ENCODE results near the gene SYCP2L.

- no peak for TF ChIP-seq CTCF (IDR thresholded peaks at IDR 0.05)
- TF ChIP-seq POLR2AphosphoS5 (IDR thresholded peaks at IDR 0.05) = no peak
- TF ChIP-seq POLR2A (IDR thresholded peaks at IDR 0.05) = no peak
- TF ChIP-seq EP300 (IDR thresholded peaks at IDR 0.05) = no peak
Measured at GRCh38 chr6:10857259-10857658, 29.6 kb upstream of the SYCP2L start.

Measured in suprapubic skin (tissue), 4 donors.